Measurements from ENCODE around the gene B4GALNT4. TPM values are rescaled to one million over a fixed set of nuclear protein-coding genes. Genes with fewer than 3 reads are reported as not detected.

The B4GALNT4 gene
- total RNA-seq, 1 donor from 2014 or later, result 16.4 TPM

DNA sequence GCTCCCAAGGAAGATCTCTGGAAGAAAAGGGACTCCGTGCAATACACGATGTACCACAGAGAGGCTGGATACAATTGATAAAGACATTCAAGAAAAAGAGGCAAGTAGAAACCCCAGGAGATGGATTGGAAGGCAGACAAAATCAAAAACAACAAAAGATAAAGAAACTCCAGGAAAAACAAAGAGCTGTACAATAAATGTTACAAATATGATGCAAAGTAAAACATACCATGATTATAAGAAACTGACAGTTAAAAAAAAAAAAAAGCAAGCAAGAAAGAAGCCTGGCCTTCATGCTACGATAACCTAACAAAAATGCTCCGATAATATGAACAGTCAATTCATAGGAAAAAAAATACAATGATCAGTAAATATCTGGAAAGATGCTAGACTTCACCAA is 56.0 kb downstream of the B4GALNT4 start:
- H3K27me3 Mint-ChIP-seq (ENCODE audit: insufficient read depth, low read depth), result peaks cover 11% of the 10 kb centered on the region
- H3K27me3 ChIP-seq, result peaks cover 7% of the 10 kb centered on the region
- no peak overlapping the region for H3K27ac Mint-ChIP-seq
- no peak overlapping the region for H3K4me3 ChIP-seq
- H3K4me1 ChIP-seq, result no peaks in the 10 kb centered on the region
- no peaks in the 10 kb centered on the region for H3K36me3 Mint-ChIP-seq
- no peak overlapping the region for H2AFZ ChIP-seq (replicated peaks)
- no peaks in the 10 kb centered on the region for H3K36me3 ChIP-seq
- H4K20me1 ChIP-seq (ENCODE audit: low read depth), result no peaks in the 10 kb centered on the region
- H3K9me3 ChIP-seq (ENCODE audit: low read depth), result no peaks in the 10 kb centered on the region
- no peaks in the 10 kb centered on the region for H3K4me1 Mint-ChIP-seq
- H3K79me2 ChIP-seq (ENCODE audit: low read depth), result no peaks in the 10 kb centered on the region
- H3K9ac ChIP-seq, result no peak overlapping the region
- no peak overlapping the region for H3K27ac ChIP-seq
- H3K9me3 Mint-ChIP-seq, result peaks cover 2% of the 10 kb centered on the region
- H3F3A ChIP-seq (ENCODE audit: low read depth), result no peaks in the 10 kb centered on the region
- no peak for DNase-seq (ENCODE audit: low spot score)
- TF ChIP-seq CTCF (IDR thresholded peaks at IDR 0.05), result no peak
- H3K4me2 ChIP-seq, result no peak overlapping the region
- no peak overlapping the region for H3K4me3 Mint-ChIP-seq

DNA sequence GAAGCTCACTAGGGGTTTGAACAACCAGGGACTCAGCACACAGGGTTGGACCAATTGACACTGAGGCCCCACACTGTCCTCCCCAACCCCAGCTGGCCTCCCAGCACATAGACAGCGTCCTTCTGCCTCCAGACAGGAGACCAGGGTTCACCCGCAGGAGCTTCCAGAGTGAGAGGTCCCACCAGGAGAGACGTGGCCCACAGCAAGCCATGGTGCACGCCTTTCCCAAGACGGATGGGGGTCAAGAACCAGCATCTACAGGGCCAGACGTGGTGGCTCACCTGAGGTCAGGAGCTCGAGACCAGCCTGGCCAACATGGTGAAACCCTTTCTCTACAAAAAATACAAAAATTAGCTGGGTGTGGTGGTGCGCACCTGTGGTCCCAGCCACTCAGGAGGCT is 57.6 kb downstream of the B4GALNT4 start:
- no peaks in the 10 kb centered on the region for H4K20me1 ChIP-seq (ENCODE audit: low read depth)
- no peak overlapping the region for H3K4me3 Mint-ChIP-seq
- no peaks in the 10 kb centered on the region for H3K36me3 Mint-ChIP-seq
- no peaks in the 10 kb centered on the region for H3K36me3 ChIP-seq
- H3K9me3 ChIP-seq (ENCODE audit: low read depth), result no peaks in the 10 kb centered on the region
- H3K27me3 Mint-ChIP-seq (ENCODE audit: insufficient read depth, low read depth), result peaks cover 11% of the 10 kb centered on the region
- DNase-seq (ENCODE audit: low spot score), result no peak
- H3K27me3 ChIP-seq, result peaks cover 7% of the 10 kb centered on the region
- no peak overlapping the region for H3K4me2 ChIP-seq
- H3K27ac Mint-ChIP-seq, result no peak overlapping the region
- H2AFZ ChIP-seq (replicated peaks), result no peak overlapping the region
- H3K79me2 ChIP-seq (ENCODE audit: low read depth), result no peaks in the 10 kb centered on the region
- H3K4me1 ChIP-seq, result no peaks in the 10 kb centered on the region
- no peaks in the 10 kb centered on the region for H3F3A ChIP-seq (ENCODE audit: low read depth)
- no peak overlapping the region for H3K27ac ChIP-seq
- TF ChIP-seq EZH2phosphoT487 (IDR thresholded peaks at IDR 0.05) (no peak), CTCF (IDR thresholded peaks at IDR 0.05) (no peak), EZH2 (IDR thresholded peaks at IDR 0.05) (no peak)
- H3K9me3 Mint-ChIP-seq, result peaks cover 2% of the 10 kb centered on the region
- no peak overlapping the region for H3K4me3 ChIP-seq
- H3K4me1 Mint-ChIP-seq, result no peaks in the 10 kb centered on the region
- H3K9ac ChIP-seq, result no peak overlapping the region

DNA sequence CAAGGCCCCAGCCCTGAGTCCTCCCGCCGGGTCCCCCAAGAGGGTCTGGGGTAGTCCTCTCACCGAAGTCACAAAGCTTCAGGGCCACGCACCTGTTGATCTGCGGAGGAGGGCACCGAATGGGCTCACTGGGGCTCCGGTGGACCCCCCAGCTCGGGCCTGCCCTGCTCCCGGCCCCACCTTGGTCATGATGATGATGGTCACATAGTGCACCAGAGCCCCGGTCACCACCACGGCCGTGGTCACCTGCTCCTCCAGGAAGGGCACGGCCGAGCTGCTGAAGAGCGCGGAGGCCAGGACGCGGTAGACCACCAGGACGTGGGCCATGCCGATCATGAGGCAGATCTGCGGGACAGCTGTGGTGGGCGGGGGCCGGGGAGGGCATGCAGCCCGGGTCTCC is 59.0 kb downstream of the B4GALNT4 start:
- Histone ChIP-seq H3K79me2 (ENCODE audit: low read depth) (no peaks in the 10 kb centered on the region), H3K9ac (no peak overlapping the region), H3K4me2 (no peak overlapping the region), H3K27me3 (peaks cover 7% of the 10 kb centered on the region), H3F3A (ENCODE audit: low read depth) (no peaks in the 10 kb centered on the region), H3K4me1 (no peaks in the 10 kb centered on the region), H3K27ac (no peak overlapping the region), H3K36me3 (no peaks in the 10 kb centered on the region), H4K20me1 (ENCODE audit: low read depth) (no peaks in the 10 kb centered on the region), H3K4me3 (no peak overlapping the region), H2AFZ (replicated peaks) (no peak overlapping the region), H3K9me3 (ENCODE audit: low read depth) (no peaks in the 10 kb centered on the region)
- H3K4me3 Mint-ChIP-seq, result no peak overlapping the region
- TF ChIP-seq EZH2phosphoT487 (IDR thresholded peaks at IDR 0.05) (no peak), EZH2 (IDR thresholded peaks at IDR 0.05) (no peak), CTCF (IDR thresholded peaks at IDR 0.05) (no peak)
- peaks cover 10% of the 10 kb centered on the region for H3K27me3 Mint-ChIP-seq (ENCODE audit: insufficient read depth, low read depth)
- no peak for DNase-seq (ENCODE audit: low spot score)
- no peaks in the 10 kb centered on the region for H3K4me1 Mint-ChIP-seq
- no peaks in the 10 kb centered on the region for H3K36me3 Mint-ChIP-seq
- no peak overlapping the region for H3K27ac Mint-ChIP-seq
- H3K9me3 Mint-ChIP-seq, result peaks cover 2% of the 10 kb centered on the region

DNA sequence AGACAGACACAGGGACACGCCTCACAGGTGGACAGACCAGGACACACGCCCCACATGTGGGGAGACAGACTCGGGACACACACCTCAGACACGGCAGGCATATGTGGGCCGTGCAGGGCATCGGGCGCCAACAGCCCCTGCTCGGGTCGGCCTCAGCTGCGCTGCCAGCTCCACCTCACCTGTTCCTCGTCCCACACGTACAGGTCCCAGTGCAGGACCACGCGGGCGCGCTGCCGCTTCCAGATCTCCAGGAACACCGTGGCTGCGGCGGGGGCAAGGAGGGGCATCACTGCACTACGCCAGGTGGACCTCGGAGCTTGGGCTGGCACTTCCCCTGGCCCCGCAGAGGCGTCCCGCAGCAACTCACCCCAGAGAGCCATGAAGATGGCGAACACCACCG is 60.1 kb downstream of the B4GALNT4 start:
- no peaks in the 10 kb centered on the region for H3K4me1 ChIP-seq
- H3K27ac ChIP-seq, result no peak overlapping the region
- no peaks in the 10 kb centered on the region for H3K36me3 ChIP-seq
- peaks cover 2% of the 10 kb centered on the region for H3K9me3 Mint-ChIP-seq
- no peaks in the 10 kb centered on the region for H3K4me1 Mint-ChIP-seq
- H3K79me2 ChIP-seq (ENCODE audit: low read depth), result no peaks in the 10 kb centered on the region
- no peaks in the 10 kb centered on the region for H4K20me1 ChIP-seq (ENCODE audit: low read depth)
- no peak overlapping the region for H3K4me2 ChIP-seq
- peaks cover 4% of the 10 kb centered on the region for H3K27me3 ChIP-seq
- no peak overlapping the region for H2AFZ ChIP-seq (replicated peaks)
- peaks cover 14% of the 10 kb centered on the region for H3K27me3 Mint-ChIP-seq (ENCODE audit: insufficient read depth, low read depth)
- no peak overlapping the region for H3K4me3 ChIP-seq
- H3K36me3 Mint-ChIP-seq, result no peaks in the 10 kb centered on the region
- no peak overlapping the region for H3K27ac Mint-ChIP-seq
- no peak overlapping the region for H3K9ac ChIP-seq
- no peaks in the 10 kb centered on the region for H3F3A ChIP-seq (ENCODE audit: low read depth)
- H3K9me3 ChIP-seq (ENCODE audit: low read depth), result no peaks in the 10 kb centered on the region
- no peak for DNase-seq (ENCODE audit: low spot score)
- TF ChIP-seq EZH2phosphoT487 (IDR thresholded peaks at IDR 0.05) (no peak), EZH2 (IDR thresholded peaks at IDR 0.05) (no peak), CTCF (IDR thresholded peaks at IDR 0.05) (no peak)
- H3K4me3 Mint-ChIP-seq, result no peak overlapping the region

Measured in neural progenitor cell (in vitro differentiated cells).